DOHH2 (cell line): ENCODE data around the gene RAF1.

ENCODE experiments used
- CTCF ChIP-seq: fragments of 200-600 bp; sonication (generic); IDR thresholded peaks from one replicate; pipeline ENCODE4 v1.5.1; 2014; ENCODE audit warnings: antibody characterized with exemption, mild to moderate bottlenecking, low read depth, low read length; ENCODE audit not compliant: poor library complexity, severe bottlenecking
- EZH2phosphoT487 ChIP-seq: fragments of 200-600 bp; sonication (generic); IDR thresholded peaks from 2 replicates; pipeline ENCODE4 v1.6.1; 2017; ENCODE audit warnings: borderline replicate concordance, mild to moderate bottlenecking, antibody characterized with exemption, low read length, moderate library complexity, mixed read lengths

- TF ChIP-seq CTCF (no peak), EZH2phosphoT487 (no peak)
Measured at GRCh38 chr3:12633108-12633507, 30.8 kb downstream of the RAF1 start.
